Measurements from ENCODE around the gene CYB5R4.

The CYB5R4 gene

GRCh38 chr6:84002226-84002625 lies 142.7 kb downstream of the CYB5R4 start:
- ATAC-seq (ENCODE audit: low read depth) = no peak
- DNase-seq (ENCODE audit: low spot score in 2 of 2) = no peak
- H3K4me1 Mint-ChIP-seq = no peaks in the 10 kb centered on the region
- no peak overlapping the region for H3K27ac Mint-ChIP-seq
- no peak overlapping the region for H3K4me3 Mint-ChIP-seq
- no peaks in the 10 kb centered on the region for H3K36me3 Mint-ChIP-seq
- H3K27me3 Mint-ChIP-seq = peaks cover 7% of the 10 kb centered on the region
- peaks cover under 1% of the 10 kb centered on the region for H3K9me3 Mint-ChIP-seq

- peaks cover 10% of the 10 kb centered on the region for H3K27me3 Mint-ChIP-seq
- no peak overlapping the region for H3K27ac Mint-ChIP-seq
- H3K36me3 Mint-ChIP-seq = no peaks in the 10 kb centered on the region
- no peaks in the 10 kb centered on the region for H3K4me1 Mint-ChIP-seq
- H3K4me3 Mint-ChIP-seq = no peak overlapping the region
- H3K9me3 Mint-ChIP-seq = no peaks in the 10 kb centered on the region
- DNase-seq (ENCODE audit: low spot score in 2 of 2) (no peak), ATAC-seq (ENCODE audit: low read depth) (no peak)
These were observed 143.6 kb downstream of the CYB5R4 start for GRCh38 chr6:84003131-84003530.

- Mint-ChIP-seq H3K36me3 (no peaks in the 10 kb centered on the region), H3K27ac (no peak overlapping the region), H3K27me3 (peaks cover 10% of the 10 kb centered on the region), H3K9me3 (no peaks in the 10 kb centered on the region), H3K4me1 (no peaks in the 10 kb centered on the region), H3K4me3 (no peak overlapping the region)
- DNase-seq (ENCODE audit: low spot score in 2 of 2) = no peak
- no peak for ATAC-seq (ENCODE audit: low read depth)
These were observed 144.2 kb downstream of the CYB5R4 start for GRCh38 chr6:84003654-84004053.

- Mint-ChIP-seq H3K27me3 (peaks cover 12% of the 10 kb centered on the region), H3K9me3 (no peaks in the 10 kb centered on the region), H3K4me1 (no peaks in the 10 kb centered on the region), H3K27ac (no peak overlapping the region), H3K36me3 (no peaks in the 10 kb centered on the region), H3K4me3 (no peak overlapping the region)
- no peak for ATAC-seq (ENCODE audit: low read depth)
- no peak for DNase-seq (ENCODE audit: low spot score in 2 of 2)
These were observed 148.4 kb downstream of the CYB5R4 start for GRCh38 chr6:84007871-84008270.

GRCh38 chr6:84013354-84013753 lies 153.9 kb downstream of the CYB5R4 start:
- Mint-ChIP-seq H3K36me3 (no peaks in the 10 kb centered on the region), H3K9me3 (no peaks in the 10 kb centered on the region), H3K27me3 (peaks cover 3% of the 10 kb centered on the region), H3K4me1 (no peaks in the 10 kb centered on the region), H3K27ac (no peak overlapping the region), H3K4me3 (no peak overlapping the region)
- DNase-seq (ENCODE audit: low spot score in 2 of 2) = no peak
- ATAC-seq (ENCODE audit: low read depth) = no peak

- Mint-ChIP-seq H3K27ac (no peak overlapping the region), H3K9me3 (no peaks in the 10 kb centered on the region), H3K36me3 (no peaks in the 10 kb centered on the region), H3K27me3 (peaks cover 3% of the 10 kb centered on the region), H3K4me1 (no peaks in the 10 kb centered on the region), H3K4me3 (no peak overlapping the region)
- ATAC-seq (ENCODE audit: low read depth) = no peak
- no peak for DNase-seq (ENCODE audit: low spot score in 2 of 2)
These were observed 154.4 kb downstream of the CYB5R4 start for GRCh38 chr6:84013931-84014330.

- Mint-ChIP-seq H3K4me1 (no peaks in the 10 kb centered on the region), H3K27ac (no peak overlapping the region), H3K36me3 (no peaks in the 10 kb centered on the region), H3K9me3 (no peaks in the 10 kb centered on the region), H3K4me3 (no peak overlapping the region), H3K27me3 (no peaks in the 10 kb centered on the region)
- ATAC-seq (ENCODE audit: low read depth) (no peak), DNase-seq (ENCODE audit: low spot score in 2 of 2) (no peak)
These were observed 156.5 kb downstream of the CYB5R4 start for GRCh38 chr6:84016029-84016428.
